GM18505 (cell line): ENCODE results near the gene TOPBP1.

Experiments used
- ATAC-seq: cut with Tn5 transposase; IDR thresholded peaks from one replicate; pipeline ENCODE4 v1.9.1; 2021; ENCODE audit not compliant: unreplicated experiment
- POLR2A ChIP-seq: IDR thresholded peaks from 4 replicates; pipeline ENCODE4 v1.6.1; 2011; ENCODE audit warnings: borderline replicate concordance; ENCODE audit not compliant: insufficient read depth, insufficient read length; ENCODE audit errors: extremely low read depth

The TOPBP1 gene

DNA sequence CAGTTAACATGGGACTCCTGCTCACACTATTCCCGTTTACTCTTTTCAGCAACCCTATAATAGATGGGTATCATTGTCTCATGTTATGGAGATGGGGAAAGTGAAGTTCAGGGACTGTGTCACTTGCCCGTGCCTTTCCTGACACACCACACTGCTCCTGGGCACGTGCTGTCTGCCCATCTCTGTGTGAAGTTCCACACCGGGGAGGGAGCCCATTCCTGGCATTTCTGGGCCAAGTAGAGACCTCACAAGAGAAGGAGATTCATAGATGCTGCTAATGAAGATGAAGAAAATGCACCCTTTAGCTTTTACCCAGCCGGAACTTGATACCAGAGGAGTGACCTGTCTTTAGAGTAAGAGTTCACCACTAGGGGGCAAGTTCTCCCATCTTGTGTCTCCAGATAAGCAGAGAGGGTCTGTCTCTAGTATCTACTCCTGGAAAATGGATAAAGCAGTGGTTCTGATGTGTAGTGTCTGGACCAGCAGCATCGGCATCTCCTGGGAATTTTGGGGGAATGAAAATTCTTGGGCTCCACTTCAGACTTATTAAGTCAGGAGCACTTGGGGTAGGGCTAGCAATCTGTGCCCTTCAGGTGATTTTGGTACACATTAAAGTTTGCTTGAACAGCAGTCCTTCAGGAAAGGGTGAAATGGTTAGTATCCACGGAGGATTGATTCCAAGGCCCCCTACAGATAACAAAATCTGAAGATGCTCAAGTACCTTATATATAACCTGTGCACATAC lies 2.0 kb upstream of the TOPBP1 start:
- TF ChIP-seq POLR2A, result no peak
- peak; percentile 49 for ATAC-seq

DNA sequence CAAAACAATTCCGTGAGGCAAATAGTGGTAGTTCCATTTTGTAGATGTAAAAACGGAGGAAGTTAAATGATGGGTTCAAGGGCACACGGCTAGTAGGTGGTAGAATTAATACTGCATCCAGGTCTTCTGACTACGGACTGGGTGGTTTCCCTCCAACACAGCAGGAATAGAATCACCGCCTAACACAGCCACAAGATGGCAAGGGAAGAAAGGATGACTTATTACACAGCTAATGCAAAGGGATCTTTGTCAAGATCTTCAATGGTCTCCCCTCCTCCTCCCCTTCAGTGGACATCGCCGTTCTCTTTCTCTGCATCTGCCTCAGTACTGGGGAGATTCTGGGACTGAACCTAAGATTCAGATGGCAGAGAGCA lies 524 bp upstream of the TOPBP1 start:
- no peak for TF ChIP-seq POLR2A
- ATAC-seq, result peak; percentile 29

- ATAC-seq, result no peak
- no peak for TF ChIP-seq POLR2A
Measured at GRCh38 chr3:133659806-133660205, 1.9 kb downstream of the TOPBP1 start.

GRCh38 chr3:133655731-133656515 lies 5.8 kb downstream of the TOPBP1 start:
- no peak for ATAC-seq
- TF ChIP-seq POLR2A, result no peak

DNA sequence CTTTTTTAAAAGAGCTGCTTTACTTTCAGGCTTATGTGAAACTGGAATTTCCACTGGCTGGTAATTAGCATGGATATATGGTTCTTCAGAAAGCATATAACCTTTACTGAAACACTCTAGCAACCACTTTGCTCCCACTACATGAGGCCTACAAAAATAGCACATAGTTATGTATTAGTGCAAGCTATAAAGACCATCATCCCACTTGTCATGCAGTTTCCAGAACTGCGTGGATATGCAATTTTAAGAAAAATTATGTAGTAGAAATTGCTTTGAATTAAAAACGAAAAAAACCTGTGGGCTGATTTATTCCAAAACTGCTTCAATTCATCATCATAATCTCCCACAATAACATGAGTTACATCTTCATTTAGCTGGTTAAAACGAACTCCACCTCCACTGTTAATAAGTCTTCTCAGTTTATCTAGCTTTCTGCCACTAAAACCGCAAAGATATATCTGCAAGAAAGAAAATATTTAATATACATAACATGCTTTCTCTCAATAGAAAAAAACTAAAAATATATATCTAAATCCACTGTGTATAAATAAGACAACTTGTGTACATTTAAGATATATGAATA lies 12.2 kb downstream of the TOPBP1 start:
- no peak for ATAC-seq
- TF ChIP-seq POLR2A, result no peak

- no peak for ATAC-seq
- no peak for TF ChIP-seq POLR2A
Measured at GRCh38 chr3:133644768-133645167, 17.0 kb downstream of the TOPBP1 start.

DNA sequence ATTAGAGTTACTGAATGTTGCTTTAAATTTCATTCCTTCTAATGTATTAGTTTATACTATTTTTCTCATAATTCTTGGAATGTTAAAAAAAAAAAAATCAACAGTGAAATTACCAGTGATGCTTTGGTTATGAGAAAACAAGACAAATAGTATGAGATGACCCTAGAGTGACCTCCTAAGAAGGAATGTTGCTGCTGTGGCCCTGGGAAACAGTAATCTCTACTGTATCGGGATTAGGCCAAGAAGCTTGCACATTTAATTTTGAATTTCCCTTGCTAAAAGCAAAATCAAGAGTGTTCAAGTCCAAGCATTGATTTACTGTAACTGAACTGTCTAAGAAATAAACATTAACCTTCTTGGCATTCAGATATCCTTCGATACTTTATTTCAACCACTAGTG lies 18.1 kb downstream of the TOPBP1 start:
- ATAC-seq, result no peak

GRCh38 chr3:133641254-133641653 lies 20.5 kb downstream of the TOPBP1 start:
- no peak for TF ChIP-seq POLR2A
- ATAC-seq, result no peak

More for the DNA sequence above, 18.1 kb downstream of the TOPBP1 start:
- TF ChIP-seq POLR2A, result no peak

- no peak for TF ChIP-seq POLR2A
- no peak for ATAC-seq
Measured at GRCh38 chr3:133633439-133633838, 28.3 kb downstream of the TOPBP1 start.

DNA sequence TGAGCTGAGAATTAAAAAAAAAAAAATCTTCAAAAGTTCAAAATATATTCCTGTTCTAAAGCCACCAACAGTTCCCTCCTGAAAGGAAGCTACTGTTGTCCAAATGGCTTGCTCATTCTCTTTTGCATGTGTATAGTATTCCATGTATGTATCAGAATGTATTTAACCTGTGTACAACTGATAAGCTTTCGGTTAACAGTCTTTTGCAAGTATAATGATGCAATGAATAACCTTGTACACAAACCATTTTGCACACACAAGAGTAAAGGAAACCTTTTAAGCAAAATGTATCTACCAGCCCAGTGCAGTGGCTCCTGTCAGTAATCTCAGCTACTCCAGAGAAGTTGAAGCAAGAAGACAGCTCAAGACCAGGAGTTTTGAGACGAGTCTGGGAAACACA lies 32.6 kb downstream of the TOPBP1 start:
- TF ChIP-seq POLR2A, result no peak
- no peak for ATAC-seq

GRCh38 chr3:133627789-133628188 lies 34.0 kb downstream of the TOPBP1 start:
- TF ChIP-seq POLR2A, result no peak

GRCh38 chr3:133620066-133620784 lies 41.5 kb downstream of the TOPBP1 start:
- ATAC-seq, result peak; percentile 98
- no peak for TF ChIP-seq POLR2A

More at GRCh38 chr3:133627789-133628188, 34.0 kb downstream of the TOPBP1 start:
- ATAC-seq, result no peak

DNA sequence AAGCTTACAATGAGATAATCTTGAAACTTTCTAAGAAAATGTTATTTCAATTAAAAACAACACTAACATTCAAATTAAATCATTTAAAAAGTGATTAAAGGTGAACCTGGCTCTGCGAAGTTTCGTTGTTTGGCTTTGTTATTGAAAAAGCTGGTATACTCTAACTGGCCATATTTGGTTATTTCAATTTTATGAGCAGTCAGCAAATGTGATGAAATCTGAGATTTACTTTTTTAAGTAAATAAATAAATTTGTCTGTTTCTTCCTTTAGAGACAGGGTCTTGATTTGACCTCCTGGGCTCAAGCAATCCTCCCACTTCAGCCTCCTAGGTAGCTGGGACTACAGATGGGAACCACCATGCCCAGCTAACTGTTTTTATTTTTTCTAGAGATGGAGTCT lies 50.2 kb downstream of the TOPBP1 start:
- no peak for TF ChIP-seq POLR2A
- ATAC-seq, result no peak
